Stimulated activated CD4-positive, alpha-beta T cell treated with anti-CD3 and anti-CD28 coated beads, TNF-alpha, amount 100 ng/mL, for 48 hours (primary cell): ENCODE results near the gene PTPRT.

Experiments used
- DNase-seq, 3 donors: peaks; one replicate each; pipeline ENCODE4 v3.0.0-alpha.2; 2020; ENCODE audit warnings: low read depth in 3 of 3

PTPRT gene

DNA sequence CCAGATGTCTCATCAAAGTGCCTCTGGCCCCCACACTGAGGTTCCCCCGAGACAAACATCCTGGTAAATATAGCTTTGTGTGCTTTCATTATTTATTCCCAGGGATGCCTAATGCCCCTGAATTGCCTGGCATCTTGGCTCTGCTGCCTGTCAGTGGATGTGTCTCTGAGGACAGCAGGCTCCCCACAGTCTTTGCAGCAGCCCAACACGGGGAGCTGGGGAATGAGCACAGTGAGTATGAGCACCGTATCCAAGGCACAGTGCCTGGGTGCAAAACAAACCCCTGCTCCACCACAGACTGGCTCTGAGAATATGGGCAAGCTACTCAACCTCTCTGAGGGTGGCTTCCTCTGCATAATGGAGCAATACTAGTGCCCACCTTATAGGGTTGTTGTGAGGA is 165.9 kb downstream of the PTPRT start:
- DNase-seq = no peak

DNA sequence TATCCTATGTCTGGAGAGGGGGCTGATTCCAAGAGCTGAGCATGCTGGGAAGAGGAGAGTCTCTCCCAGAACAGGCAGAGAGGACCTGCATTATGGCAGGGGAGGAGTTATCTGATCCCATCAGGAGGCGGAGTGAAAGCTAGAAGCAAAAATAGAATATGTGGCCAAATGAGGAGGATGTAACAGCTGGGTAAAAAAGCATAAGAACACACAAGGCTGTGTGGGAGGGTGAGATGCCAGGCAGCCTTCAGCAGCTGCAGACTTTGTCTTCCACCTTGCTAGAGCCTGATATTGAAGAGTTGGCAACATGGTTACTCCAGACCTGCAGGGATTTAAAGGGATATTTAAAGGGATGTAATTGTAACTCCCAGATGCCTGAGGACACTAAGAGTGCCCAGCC is 167.1 kb downstream of the PTPRT start:
- DNase-seq = no peak

DNA sequence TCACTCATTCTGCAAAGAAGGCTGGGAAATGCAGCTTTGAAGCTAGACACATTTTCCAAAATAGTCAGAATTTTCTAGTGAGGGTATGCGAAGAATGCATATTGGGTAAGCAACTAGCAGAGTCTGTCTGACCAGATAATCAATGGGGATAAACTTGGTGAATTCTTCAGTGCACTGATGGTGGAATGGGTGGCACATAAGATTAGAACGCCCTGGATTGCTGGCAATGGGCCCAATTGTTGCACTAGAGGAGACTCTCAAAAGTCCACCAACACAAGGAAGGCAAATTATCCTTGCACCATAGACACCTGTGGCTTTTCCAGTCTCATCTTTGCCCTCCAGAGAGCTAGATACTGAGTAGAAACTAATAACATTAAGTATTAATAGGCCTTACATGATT is 167.6 kb downstream of the PTPRT start:
- no peak for DNase-seq

DNA sequence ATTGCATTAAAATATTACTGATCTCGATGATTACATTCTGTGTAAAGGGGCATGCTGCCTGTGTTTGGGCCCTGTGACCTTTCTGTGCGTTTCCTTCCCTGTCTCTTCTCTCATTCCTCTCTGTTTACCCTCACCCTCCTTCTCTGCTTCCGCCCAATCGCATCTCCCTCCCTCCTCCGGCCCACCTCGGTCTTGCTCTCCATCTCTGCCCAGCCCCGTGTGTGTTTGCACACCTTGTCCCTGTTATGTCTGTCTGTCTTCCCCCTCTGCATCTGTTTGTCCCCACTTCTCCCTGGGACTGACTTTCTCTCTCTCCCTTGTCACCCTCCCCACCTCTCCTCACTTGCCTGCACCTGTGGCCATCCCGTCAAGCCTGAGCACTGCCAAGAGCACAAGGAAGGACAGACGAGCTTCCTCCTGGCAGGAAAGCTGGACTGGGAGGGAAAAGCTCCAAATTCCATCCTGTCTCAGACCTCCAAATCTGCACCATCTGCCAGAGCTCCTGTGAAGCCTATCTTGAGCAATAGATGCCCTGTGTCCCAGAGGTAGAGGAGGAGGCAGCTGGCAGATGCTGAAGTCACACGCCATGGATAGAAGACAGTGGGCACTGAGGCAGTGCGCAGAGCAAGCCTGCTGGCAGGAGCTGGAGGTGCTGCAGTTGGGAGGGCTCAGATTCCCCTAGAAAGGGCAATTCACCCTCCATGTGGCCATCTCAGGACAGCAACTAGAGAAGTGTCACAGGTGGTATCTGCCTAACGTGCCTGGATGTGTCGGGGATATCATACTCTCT is 172.3 kb downstream of the PTPRT start:
- DNase-seq = no peak

DNA sequence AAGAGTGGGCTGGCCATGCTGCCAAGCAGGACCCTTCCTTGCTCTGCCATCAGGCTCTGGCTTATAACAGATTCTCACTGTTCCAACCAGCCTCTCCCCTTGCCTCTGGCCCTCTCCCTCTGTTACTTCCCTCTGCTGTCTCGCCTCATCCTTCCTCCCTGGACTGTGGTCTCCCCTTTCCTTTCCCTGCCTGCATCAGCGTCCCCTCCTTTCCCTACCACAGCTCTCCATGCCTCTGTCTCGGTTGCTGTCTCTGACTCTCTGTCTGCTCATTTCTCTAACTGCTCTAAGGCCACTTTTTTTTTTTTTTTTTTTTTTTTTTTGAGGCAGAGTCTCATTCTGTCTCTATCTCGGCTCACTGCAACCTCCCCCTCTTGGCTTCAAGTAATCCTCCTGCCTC is 173.4 kb downstream of the PTPRT start:
- DNase-seq = no peak

DNA sequence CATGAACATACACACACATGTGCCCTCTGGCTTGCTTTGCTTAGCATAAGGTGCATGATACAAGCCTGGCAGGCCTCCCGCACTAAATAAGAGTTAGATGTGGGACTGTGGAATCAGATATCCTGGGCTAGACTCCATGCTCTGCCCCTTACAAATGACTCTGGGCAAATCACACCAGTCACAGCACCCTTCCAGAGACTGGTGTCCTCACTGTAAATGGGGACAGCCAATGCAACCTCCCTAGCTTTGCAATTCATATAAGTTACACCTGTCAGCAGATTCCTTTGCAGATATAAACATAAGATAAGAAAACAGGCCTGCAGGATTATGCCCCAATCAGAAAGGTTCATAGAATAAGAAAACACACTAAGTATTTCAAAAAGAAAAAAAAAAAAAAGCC is 174.1 kb downstream of the PTPRT start:
- no peak for DNase-seq

DNA sequence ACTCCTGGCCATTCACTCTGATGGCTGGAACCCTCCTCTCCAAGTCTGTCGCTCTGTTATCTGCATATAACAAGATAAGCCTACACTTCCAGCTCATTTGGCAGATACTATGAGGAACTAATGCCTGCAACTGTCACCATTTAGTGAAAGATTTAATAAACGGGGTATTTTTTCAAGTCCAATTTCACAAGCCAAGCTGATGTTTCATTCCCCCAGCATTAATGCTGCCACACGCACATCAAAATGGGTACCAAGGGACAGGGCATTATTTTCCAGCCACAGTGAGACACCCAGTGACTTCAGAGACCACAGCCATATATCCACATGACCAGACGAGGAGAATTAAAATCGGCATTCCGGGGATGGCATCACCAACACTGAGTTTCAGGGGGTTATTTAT is 175.5 kb downstream of the PTPRT start:
- DNase-seq = no peak

DNA sequence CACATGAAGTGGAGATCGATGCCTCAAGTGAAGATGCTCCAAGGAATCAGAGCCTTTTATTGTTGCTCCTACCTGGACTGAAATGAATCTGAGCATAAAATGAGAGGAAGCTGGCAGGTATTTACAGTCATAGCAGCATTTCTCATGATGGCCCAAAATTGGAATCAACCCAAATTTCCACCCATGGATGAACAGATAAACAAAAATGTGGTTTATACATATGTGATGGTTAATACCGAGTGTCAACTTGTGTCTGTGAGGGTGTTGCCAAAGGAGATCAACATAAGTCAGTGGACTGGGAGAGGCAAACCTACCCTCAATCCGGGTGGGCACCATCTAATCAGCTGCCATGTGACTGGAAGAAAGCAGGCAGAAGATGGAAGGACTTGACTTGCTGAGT is 178.2 kb downstream of the PTPRT start:
- no peak for DNase-seq

DNA sequence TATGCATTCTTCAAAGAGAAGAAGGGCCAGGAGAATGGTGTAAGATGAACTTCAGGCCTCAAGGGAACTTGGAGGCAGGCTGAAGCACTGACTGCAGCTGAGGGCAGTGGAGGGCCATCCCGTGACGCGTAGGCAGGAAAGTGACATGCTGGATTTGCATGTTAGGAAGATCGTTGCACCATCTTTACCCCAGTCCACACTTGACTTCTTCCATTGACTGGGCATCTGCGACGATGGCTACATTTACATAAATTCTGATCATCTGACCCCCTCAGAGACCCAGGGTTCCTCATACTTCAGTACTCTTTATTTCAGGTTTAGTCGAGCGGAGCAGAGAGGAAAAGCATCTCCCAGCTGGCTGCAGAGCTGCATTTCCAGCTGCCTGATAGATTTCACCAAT is 180.2 kb downstream of the PTPRT start:
- no peak for DNase-seq

DNA sequence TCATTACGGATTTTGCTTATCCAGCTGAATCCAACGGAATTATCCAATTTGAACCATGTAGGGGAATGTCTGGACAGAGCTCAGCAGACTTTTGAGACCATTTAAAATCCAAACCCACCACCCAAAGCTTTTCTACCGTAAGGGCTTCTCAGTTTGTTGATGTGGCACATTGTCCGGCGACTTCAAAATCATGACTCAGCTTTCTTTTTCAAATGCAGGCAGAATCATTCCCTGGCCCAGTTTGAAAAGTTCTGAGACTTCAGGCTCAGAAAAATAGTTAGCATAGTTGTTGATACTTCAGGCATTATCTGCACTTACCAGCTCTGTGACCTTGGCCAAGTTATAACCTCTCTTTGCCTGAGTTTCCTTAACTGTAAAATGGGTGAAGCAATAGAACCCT is 182.2 kb downstream of the PTPRT start:
- DNase-seq = no peak

DNA sequence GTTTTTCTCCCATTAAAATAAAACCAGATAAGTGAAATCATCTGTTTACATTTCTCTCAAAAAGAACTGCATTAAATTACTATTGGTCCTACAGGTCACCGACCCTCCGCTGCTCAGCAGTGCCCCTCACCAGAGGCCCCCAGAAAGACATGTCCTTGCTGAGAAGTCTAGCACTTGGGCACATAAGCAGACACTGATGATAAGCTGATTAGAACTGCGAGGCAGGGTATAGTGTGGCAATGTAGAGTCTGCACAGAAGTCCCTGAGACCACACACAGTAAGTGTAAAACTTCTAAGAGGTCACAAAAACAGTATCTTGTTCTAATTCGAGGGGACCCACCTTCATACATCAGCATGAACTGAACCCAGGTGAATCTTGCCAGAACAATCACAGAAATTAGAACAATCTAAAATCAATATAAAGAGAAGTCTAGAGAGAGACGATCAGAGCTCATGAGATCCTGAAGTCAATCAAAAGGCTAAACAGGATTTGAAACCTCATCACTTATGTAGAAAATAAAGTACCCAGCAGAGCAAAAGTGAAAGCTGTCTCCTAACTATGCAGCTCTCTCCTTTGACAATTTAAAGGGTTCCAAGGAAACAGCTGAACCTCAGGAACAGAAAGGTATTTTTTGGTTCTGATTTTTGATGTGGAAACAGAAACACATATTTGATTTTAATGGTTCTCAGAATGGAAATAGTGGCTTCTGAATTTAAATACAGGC is 182.9 kb downstream of the PTPRT start:
- no peak for DNase-seq

DNA sequence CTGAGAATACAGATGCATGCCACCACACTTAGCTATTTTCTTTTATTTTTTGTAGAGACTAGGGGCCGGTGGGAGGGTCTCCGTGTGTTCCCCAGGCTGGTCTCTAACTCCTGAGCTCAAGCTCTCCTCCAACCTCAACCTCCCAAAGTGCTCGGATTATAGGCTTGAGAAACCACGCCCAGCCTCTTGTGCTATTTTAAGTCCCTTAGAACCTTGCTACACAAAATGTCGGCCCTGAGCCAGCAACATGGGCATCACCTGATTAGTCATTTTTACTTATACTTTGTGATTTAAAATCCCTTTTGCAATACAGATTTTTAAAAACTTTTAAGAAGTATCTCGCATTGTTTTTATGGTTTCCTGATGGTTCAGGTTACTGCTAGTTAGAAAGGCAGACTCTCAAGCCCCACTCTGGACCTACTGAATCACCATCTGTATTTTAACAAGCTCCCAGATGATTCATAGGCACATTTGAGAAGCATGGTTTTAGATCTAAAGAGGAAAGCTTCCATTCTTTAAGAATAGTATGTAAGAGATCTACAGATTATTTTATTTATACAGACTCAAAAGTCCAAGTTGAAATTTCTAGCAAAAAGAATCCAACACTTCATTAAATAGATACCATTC is 186.3 kb downstream of the PTPRT start:
- no peak for DNase-seq

DNA sequence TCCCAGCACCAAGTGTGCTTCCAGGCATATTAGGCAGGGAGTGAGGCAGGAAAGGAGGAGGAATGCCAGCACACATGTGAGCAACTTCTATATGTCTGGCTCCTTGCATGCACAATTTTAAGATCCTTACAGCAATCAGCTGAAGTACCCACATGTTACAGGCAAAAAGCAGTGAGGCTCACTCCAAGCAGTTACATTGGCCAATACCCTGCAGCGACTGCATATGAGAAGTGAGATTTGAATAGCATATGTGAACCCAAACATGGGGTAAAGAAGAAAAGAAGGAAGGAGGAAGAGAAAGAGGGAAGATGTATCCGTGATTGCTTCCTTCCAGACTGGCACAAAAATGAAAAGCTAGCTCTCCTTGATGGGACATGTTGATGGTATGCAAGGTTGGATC is 193.6 kb downstream of the PTPRT start:
- no peak for DNase-seq

DNA sequence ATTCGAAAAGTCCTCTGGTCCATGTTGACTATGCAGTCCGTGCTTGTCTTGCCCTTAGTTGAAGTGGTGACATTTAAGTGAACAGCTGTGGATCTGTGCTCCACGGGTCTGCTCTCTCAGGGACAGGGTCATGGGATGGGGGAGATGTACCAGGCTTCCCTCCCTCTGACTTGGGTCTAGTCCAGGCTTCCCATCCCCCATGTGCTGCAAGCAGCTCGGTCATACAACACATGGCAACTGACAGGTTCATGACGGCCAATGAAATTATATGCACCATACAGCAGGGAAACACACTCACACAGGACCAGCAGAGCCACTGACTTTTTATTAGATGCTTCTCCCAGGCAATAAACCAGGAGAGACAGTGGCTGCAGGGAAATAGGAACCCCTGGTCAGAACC is 201.4 kb downstream of the PTPRT start:
- DNase-seq = no peak

DNA sequence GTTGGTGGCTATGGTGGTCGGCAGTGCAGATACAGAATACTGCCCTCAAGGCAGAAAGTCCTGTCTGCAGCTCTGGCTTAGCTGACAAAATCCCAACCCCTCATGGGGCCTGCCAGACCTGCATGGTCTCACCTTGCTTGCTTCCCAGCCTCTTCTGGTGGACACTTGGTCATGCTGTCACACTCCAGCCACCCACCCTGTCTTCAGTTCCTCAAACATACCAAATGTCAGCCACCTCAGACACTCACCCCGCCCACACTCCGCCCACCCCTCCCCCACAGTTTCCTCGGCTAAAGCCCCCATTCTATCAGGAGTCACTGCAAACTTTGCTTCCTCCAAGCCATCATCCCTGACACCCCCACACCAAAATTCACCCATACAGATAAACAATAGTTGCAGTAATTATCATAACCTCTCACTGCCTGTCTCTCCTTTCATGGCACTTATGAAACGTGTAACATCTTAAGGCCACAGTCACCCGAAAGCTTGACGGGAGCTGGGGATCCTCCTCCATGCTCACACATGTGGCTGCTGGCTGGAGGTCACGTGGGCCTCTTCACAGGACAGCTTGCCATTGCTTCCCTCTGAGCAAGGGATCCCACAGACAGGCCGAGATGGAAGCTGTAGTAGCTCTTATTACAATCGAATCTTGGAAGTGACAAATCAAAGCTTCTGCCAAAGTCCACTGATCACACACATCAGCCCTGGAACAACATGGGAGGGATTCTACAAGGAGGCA is 202.2 kb downstream of the PTPRT start:
- DNase-seq = no peak

DNA sequence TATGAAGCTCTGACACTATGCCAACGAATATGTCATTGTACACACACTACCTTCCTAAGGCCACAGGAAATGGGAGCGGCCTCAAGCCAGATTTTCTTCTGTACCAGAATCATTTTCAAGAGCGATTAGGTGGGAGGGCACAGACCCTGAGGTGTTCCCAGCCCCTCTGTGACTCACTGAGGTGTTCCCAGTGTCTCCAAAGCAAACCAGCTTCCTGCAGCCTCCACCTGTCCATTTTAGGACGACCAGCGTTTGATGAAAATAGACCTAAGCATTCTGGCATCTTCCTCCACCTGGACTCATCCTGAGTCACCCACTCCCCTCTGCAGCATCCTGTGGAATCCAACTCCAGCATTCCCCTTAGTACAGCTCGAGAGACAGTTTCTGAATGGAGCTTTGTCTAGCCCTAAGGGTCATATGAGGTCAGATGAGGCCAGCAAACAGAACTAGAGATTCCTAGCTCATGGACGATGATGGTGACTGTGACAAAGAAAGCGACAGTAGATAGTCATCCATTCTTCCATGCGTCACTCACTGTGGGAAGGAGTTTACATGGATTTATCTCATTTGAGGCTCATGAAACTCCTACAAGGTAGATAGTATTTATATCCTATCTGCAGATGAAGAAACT is 203.4 kb downstream of the PTPRT start:
- no peak for DNase-seq

DNA sequence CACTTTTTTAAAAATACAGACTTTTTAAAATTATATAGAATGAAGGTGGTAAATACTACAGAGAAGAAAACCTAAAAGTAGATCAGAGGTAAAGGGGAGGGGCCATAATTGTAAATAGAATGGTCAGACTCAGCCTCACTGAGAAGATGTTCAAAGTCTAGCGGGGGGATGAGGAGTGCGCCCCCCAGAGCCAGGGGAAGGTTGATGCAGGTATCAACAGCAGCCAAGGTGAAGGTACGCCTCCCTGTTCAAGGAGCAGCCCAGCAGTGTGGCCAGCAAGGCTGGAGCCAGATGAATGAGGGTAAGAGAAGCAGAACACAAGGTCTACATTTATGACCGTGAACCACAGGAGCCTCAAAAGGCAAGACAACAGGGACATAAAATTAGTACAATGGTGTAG is 204.1 kb downstream of the PTPRT start:
- no peak for DNase-seq

DNA sequence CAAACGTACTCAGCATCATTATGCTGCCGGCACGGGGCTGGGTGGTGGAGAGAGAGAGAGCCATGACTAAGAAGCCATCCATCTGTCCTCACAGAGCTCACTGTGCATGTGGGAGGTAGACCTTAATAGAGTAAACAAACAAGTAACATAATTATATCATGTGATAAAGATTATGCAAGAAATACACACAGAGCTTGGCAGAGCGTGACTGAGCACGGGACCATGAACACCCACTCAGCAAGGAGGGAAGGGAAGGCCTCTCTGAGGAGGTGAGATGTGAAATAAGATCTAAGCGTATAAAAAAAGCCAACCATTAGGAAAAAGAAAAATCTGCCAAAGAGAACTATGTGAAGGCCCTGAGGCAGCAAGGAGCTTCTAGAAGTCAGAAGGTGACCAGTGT is 207.5 kb downstream of the PTPRT start:
- no peak for DNase-seq

DNA sequence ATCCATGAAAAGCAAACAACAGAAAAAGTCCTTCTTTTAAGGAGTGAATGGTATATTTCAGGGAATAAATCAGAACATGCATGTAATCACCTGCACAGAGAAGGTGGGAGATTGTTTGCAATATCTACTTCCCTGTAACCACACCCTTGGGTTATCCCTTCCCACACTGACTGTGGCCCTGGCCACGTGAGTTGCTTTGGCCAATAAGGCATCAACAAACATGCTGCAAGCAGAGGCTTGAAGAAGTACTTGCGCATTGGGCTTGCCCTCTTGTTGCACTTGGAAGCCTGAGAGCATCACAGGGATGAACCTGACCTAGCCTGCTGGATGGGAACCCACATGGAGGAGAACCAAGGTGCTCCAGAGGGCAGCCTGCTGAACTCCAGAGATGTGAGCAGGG is 208.5 kb downstream of the PTPRT start:
- DNase-seq = no peak

DNA sequence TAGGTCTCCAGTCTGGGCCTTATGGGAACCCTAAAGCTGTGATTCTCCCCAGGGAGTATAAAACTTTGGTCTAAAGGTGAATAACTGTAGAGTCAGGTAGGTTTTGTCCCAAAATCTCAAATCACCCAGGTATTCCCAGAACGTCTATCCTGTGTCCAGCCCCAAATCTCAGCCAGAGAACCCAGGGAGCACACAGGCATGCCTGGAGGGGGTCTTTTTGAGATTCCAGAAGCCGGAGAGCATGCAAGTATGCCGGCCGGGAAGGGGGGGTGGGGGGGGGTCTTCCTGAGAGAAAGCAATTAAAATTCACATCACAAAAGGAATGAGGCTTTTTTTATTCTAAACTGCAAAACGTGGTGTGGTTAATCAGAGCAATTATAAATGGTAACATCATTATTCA is 210.0 kb downstream of the PTPRT start:
- no peak for DNase-seq

DNA sequence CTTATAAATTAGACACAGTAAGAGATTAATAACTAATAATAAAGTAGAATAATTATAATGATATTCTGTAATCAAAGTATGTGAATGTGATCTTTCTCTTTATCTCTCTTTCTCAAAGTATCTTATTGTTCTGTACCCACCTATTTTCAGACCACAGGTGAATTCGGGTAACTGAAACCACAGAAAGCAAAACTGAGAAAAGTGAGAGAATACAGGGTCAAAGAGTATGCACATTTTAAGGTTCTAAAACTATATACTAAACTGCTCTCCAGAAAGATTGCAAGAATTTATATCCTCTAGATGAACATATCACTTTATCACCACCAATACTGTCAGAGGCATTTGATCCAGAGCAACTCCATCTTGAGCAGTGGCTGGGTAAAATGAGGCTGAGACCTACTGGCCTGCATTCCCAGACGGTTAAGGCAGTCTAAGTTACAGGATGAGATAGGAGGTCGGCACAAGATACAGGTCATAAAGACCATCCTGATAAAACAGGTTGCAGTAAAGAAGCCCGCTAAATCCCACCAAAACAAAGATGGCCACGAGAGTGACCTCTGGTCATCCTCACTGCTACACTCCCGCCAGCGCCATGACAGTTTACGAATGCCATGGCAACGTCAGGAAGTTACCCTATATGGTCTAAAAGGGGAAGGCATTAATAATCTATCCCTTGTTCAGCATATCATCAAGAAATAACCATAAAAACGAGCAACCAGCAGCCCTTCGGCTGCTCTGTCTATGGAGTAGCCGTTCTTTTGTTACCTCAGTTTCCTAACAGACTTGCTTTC is 211.3 kb downstream of the PTPRT start:
- no peak for DNase-seq
